ENCODE measurements around the gene ITGB6.

DNA sequence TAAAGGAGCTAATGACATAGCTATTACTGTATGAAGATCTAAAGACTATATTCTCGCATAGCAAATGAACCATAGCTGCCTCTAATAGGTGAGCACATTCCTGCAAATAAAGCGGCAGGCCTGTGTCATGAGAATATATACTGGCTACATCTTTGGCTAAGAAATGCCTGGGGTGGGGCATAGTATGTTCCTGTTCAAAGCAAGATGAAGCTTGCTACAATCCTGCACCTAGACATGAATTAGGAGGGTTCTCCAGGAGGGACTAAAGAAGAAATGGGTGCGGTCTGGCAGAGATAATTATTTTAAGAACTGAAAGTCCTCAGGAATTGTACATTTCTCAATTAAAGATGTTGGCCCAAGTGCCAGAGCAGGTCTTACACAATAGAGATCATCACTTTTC lies 90.8 kb downstream of the ITGB6 start:
- no peak for TF ChIP-seq ZC3H10 (CRISPR knock-in tag; IDR thresholded peaks at IDR 0.05)
- TF ChIP-seq OSR1 (CRISPR knock-in tag; IDR thresholded peaks at IDR 0.05): no peak
- TF ChIP-seq ZFP3 (CRISPR knock-in tag; IDR thresholded peaks at IDR 0.05): no peak
- TF ChIP-seq, protein P1, sequence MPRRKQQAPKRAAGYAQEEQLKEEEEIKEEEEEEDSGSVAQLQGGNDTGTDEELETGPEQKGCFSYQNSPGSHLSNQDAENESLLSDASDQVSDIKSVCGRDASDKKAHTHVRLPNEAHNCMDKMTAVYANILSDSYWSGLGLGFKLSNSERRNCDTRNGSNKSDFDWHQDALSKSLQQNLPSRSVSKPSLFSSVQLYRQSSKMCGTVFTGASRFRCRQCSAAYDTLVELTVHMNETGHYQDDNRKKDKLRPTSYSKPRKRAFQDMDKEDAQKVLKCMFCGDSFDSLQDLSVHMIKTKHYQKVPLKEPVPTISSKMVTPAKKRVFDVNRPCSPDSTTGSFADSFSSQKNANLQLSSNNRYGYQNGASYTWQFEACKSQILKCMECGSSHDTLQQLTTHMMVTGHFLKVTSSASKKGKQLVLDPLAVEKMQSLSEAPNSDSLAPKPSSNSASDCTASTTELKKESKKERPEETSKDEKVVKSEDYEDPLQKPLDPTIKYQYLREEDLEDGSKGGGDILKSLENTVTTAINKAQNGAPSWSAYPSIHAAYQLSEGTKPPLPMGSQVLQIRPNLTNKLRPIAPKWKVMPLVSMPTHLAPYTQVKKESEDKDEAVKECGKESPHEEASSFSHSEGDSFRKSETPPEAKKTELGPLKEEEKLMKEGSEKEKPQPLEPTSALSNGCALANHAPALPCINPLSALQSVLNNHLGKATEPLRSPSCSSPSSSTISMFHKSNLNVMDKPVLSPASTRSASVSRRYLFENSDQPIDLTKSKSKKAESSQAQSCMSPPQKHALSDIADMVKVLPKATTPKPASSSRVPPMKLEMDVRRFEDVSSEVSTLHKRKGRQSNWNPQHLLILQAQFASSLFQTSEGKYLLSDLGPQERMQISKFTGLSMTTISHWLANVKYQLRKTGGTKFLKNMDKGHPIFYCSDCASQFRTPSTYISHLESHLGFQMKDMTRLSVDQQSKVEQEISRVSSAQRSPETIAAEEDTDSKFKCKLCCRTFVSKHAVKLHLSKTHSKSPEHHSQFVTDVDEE (CRISPR knock-in tag; IDR thresholded peaks at IDR 0.05): no peak
- TF ChIP-seq, protein P2, sequence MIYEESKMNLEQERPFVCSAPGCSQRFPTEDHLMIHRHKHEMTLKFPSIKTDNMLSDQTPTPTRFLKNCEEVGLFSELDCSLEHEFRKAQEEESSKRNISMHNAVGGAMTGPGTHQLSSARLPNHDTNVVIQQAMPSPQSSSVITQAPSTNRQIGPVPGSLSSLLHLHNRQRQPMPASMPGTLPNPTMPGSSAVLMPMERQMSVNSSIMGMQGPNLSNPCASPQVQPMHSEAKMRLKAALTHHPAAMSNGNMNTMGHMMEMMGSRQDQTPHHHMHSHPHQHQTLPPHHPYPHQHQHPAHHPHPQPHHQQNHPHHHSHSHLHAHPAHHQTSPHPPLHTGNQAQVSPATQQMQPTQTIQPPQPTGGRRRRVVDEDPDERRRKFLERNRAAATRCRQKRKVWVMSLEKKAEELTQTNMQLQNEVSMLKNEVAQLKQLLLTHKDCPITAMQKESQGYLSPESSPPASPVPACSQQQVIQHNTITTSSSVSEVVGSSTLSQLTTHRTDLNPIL (CRISPR knock-in tag; IDR thresholded peaks at IDR 0.05; ENCODE audit: low read depth): no peak
- no peak for TF ChIP-seq ZNF8 (CRISPR knock-in tag; IDR thresholded peaks at IDR 0.05)
- TF ChIP-seq TOX (CRISPR knock-in tag; IDR thresholded peaks at IDR 0.05; ENCODE audit: borderline replicate concordance): no peak
- TF ChIP-seq ARNTL (CRISPR knock-in tag; IDR thresholded peaks at IDR 0.05; ENCODE audit: borderline replicate concordance, low read depth): no peak
